H1 (cell line): ENCODE results near the gene SNX3. TPM values are rescaled to one million over a fixed set of nuclear protein-coding genes. Genes with fewer than 3 reads are reported as not detected.

ENCODE experiments used
- CTCF ChIA-PET: fragments of 300-600 bp; sonication (Branson Sonifier 250); formaldehyde crosslinking; loops from one replicate; lab custom pipeline; 2021; ENCODE audit not compliant: partially characterized antibody; lab: Charles Lee
- POLR2A ChIA-PET: fragments of 300-600 bp; sonication (Branson Sonifier 250); formaldehyde crosslinking; loops from one replicate; lab custom pipeline; 2021; ENCODE audit warnings: inconsistent platforms; ENCODE audit not compliant: partially characterized antibody; lab: Charles Lee
- DNase-seq, 2 experiments: peaks; one replicate each; pipeline versions ENCODE4 v3.0.0 to v3.0.0-alpha.2; 2010 to 2022; ENCODE audit warnings: low spot score in 2 of 2, low read depth in 1 of 2, mixed read lengths in 1 of 2
- FAIRE-seq: peaks from 2 replicates; lab custom pipeline; 2011; peaks lifted over from hg19 to GRCh38; lab: Jason Lieb, UNC
- H2AFZ ChIP-seq: 2 replicates; pipeline ENCODE4 v1.8.1; 2012; ENCODE audit warnings: low read length, inconsistent platforms
- H2AK5ac ChIP-seq: 2 replicates; pipeline ENCODE4 v1.6.1; 2013; ENCODE audit warnings: low read depth, low read length
- H2BK120ac ChIP-seq: replicated peaks from 2 replicates; pipeline ENCODE3; 2013; ENCODE audit warnings: low read depth, low read length, inconsistent platforms
- H2BK12ac ChIP-seq: 2 replicates; pipeline ENCODE4 v1.6.1; 2013; ENCODE audit warnings: low read depth, low read length
- H2BK15ac ChIP-seq: 2 replicates; pipeline ENCODE4 v1.6.1; 2013; ENCODE audit warnings: low read length
- H2BK20ac ChIP-seq: 2 replicates; pipeline ENCODE4 v1.6.1; 2013; ENCODE audit warnings: low read length
- H2BK5ac ChIP-seq: 2 replicates; pipeline ENCODE4 v1.6.1; 2013; ENCODE audit warnings: low read depth, low read length
- H3K14ac ChIP-seq: 2 replicates; pipeline ENCODE4 v1.6.1; 2013; ENCODE audit warnings: inconsistent platforms; ENCODE audit not compliant: insufficient read length
- H3K18ac ChIP-seq: 2 replicates; pipeline ENCODE4 v1.6.1; 2013; ENCODE audit warnings: low read length; ENCODE audit errors: extremely low read depth
- H3K23ac ChIP-seq: 2 replicates; pipeline ENCODE4 v1.6.1; 2013; ENCODE audit warnings: inconsistent platforms; ENCODE audit not compliant: insufficient read length
- H3K23me2 ChIP-seq: 2 replicates; pipeline ENCODE4 v1.6.1; 2013; ENCODE audit warnings: low read depth, low read length
- H3K27ac ChIP-seq: 2 replicates; pipeline ENCODE4 v1.6.1; 2011; ENCODE audit warnings: low read depth, low read length, inconsistent platforms
- H3K27me3 ChIP-seq, 4 experiments: replicated peaks in 1 of 4; 1 replicate in 1 of 4; 2 replicates in 3 of 4; pipeline versions ENCODE4 v1.6.1 to v1.8.1; 2011 to 2013; ENCODE audit warnings: low read length in 3 of 4, mild to moderate bottlenecking in 3 of 4, inconsistent platforms in 2 of 4, mixed read lengths in 2 of 4, moderate library complexity in 1 of 4; ENCODE audit not compliant: control insufficient read depth in 3 of 4, insufficient read depth in 3 of 4; ENCODE audit errors: extremely low read depth in 1 of 4
- H3K36me3 ChIP-seq, 4 experiments: 2 replicates each; pipeline versions ENCODE4 v1.6.1 to v1.8.1; 2011 to 2013; ENCODE audit warnings: mild to moderate bottlenecking in 4 of 4, low read length in 3 of 4, moderate library complexity in 2 of 4, control low read depth in 1 of 4, inconsistent platforms in 1 of 4; ENCODE audit not compliant: insufficient read depth in 4 of 4, control insufficient read depth in 2 of 4
- H3K4ac ChIP-seq: replicated peaks from 2 replicates; pipeline ENCODE3; 2013; ENCODE audit warnings: low read length, low read depth, mixed read lengths, inconsistent platforms; ENCODE audit not compliant: insufficient read length
- H3K4me1 ChIP-seq, 4 experiments: replicated peaks in 1 of 4; 1 replicate in 1 of 4; 2 replicates in 3 of 4; pipeline versions ENCODE4 v1.6.1 to v1.8.1; 2011 to 2013; ENCODE audit warnings: low read length in 3 of 4, inconsistent platforms in 2 of 4, mixed read lengths in 1 of 4; ENCODE audit not compliant: insufficient read depth in 4 of 4, control insufficient read depth in 3 of 4
- H3K4me2 ChIP-seq, 2 experiments: 2 replicates each; pipeline versions ENCODE4 v1.6.1 to v1.8.1; 2011 to 2013; ENCODE audit warnings: low read depth in 2 of 2, low read length in 2 of 2, control low read depth in 1 of 2, inconsistent platforms in 1 of 2, mild to moderate bottlenecking in 1 of 2; ENCODE audit not compliant: insufficient read depth in 1 of 2
- H3K4me3 ChIP-seq, 4 experiments: fragments of 200-600, 300-600 bp in 1 of 4; sonication (generic), shearing (Covaris generic), sonication (Bioruptor Twin) in 1 of 4; 2 replicates each; pipeline versions ENCODE4 v1.5.1 to v1.8.1; 2011 to 2016; ENCODE audit warnings: low read length in 4 of 4, low read depth in 3 of 4, control low read depth in 2 of 4, inconsistent platforms in 2 of 4, mild to moderate bottlenecking in 2 of 4, mixed read lengths in 1 of 4, moderate library complexity in 1 of 4; ENCODE audit not compliant: insufficient read depth in 2 of 4; ENCODE audit errors: extremely low read depth in 1 of 4
- H3K56ac ChIP-seq: replicated peaks from 2 replicates; pipeline ENCODE3; 2013; ENCODE audit warnings: low read depth, mild to moderate bottlenecking, mixed read lengths, low read length, inconsistent platforms; ENCODE audit not compliant: insufficient read length
- H3K79me1 ChIP-seq: 2 replicates; pipeline ENCODE4 v1.6.1; 2013; ENCODE audit warnings: low read depth, low read length, control low read depth
- H3K79me2 ChIP-seq, 2 experiments: 2 replicates each; pipeline versions ENCODE4 v1.6.1 to v1.8.1; 2012 to 2013; ENCODE audit warnings: low read length in 2 of 2, mild to moderate bottlenecking in 2 of 2, inconsistent platforms in 1 of 2; ENCODE audit not compliant: insufficient read depth in 2 of 2, control insufficient read depth in 1 of 2
- H3K9ac ChIP-seq, 4 experiments: replicated peaks in 1 of 4; 1 replicate in 1 of 4; 2 replicates in 3 of 4; pipeline versions ENCODE4 v1.6.1 to v1.8.1; 2011 to 2013; ENCODE audit warnings: low read depth in 3 of 4, low read length in 3 of 4, control low read depth in 2 of 4, mild to moderate bottlenecking in 2 of 4, moderate library complexity in 2 of 4, inconsistent platforms in 1 of 4; ENCODE audit errors: extremely low read depth in 1 of 4
- H3K9me3 ChIP-seq, 2 experiments: 2 replicates each; pipeline versions ENCODE4 v1.6.1 to v1.8.1; 2012 to 2013; ENCODE audit warnings: mild to moderate bottlenecking in 2 of 2, moderate library complexity in 2 of 2, control low read depth in 1 of 2, inconsistent platforms in 1 of 2, low read depth in 1 of 2, low read length in 1 of 2, mixed read lengths in 1 of 2; ENCODE audit not compliant: insufficient read depth in 2 of 2
- H4K20me1 ChIP-seq, 2 experiments: replicated peaks in 1 of 2; 2 replicates each; pipeline versions ENCODE3 to v1.8.1; 2011 to 2013; ENCODE audit warnings: inconsistent platforms in 2 of 2, low read length in 2 of 2, mild to moderate bottlenecking in 1 of 2; ENCODE audit not compliant: insufficient read depth in 2 of 2, control insufficient read depth in 1 of 2
- H4K5ac ChIP-seq: 2 replicates; pipeline ENCODE4 v1.6.1; 2013; ENCODE audit warnings: low read length, low read depth, mixed read lengths, inconsistent platforms; ENCODE audit not compliant: insufficient read length
- H4K8ac ChIP-seq: 2 replicates; pipeline ENCODE4 v1.8.0; 2013; ENCODE audit warnings: mild to moderate bottlenecking, moderate library complexity, low read length, inconsistent platforms; ENCODE audit not compliant: insufficient read depth; ENCODE audit errors: extremely low read depth
- H4K91ac ChIP-seq: replicated peaks from 2 replicates; pipeline ENCODE3; 2013; ENCODE audit warnings: low read length, mixed read lengths, inconsistent platforms; ENCODE audit not compliant: insufficient read length
- BRCA1 ChIP-seq: IDR thresholded peaks from 2 replicates; pipeline ENCODE4 v1.6.1; 2012; ENCODE audit warnings: low read depth, low read length, improper control_type of control experiment
- CEBPB ChIP-seq: IDR thresholded peaks from 2 replicates; pipeline ENCODE4 v1.6.1; 2012; ENCODE audit warnings: low read depth, low read length
- CREB1 ChIP-seq: IDR thresholded peaks from 2 replicates; pipeline ENCODE4 v1.6.1; 2012; ENCODE audit warnings: inconsistent platforms
- KDM4A ChIP-seq: IDR thresholded peaks from one replicate; pipeline ENCODE4 v1.7.1; 2012; ENCODE audit warnings: low read depth, mild to moderate bottlenecking, moderate library complexity, low read length, inconsistent platforms; ENCODE audit not compliant: severe bottlenecking
- TAF1 ChIP-seq: IDR thresholded peaks from 2 replicates; pipeline ENCODE4 v1.6.1; 2011; ENCODE audit warnings: mild to moderate bottlenecking, low read depth, low read length
- YY1 ChIP-seq: IDR thresholded peaks from 2 replicates; pipeline ENCODE4 v1.6.1; 2011; ENCODE audit warnings: low read depth, mild to moderate bottlenecking, low read length
- WGBS, 2 experiments: shearing (Covaris generic) in 1 of 2; methylation state at CpG; one replicate each; pipeline versions ENCODE4 v1.1.6 to v1.1.7; 2013 to 2015; ENCODE audit warnings: low lambda C conversion rate in 2 of 2, mixed read lengths in 2 of 2, inconsistent platforms in 1 of 2, low coverage in 1 of 2, missing lambda C conversion rate in 1 of 2; ENCODE audit not compliant: insufficient replicate concordance in 2 of 2, insufficient coverage in 1 of 2, insufficient read length in 1 of 2; ENCODE audit errors: extremely low coverage in 1 of 2, missing lambda C conversion rate in 1 of 2; 5-methylcytosine and 5-hydroxymethylcytosine counted together
- polyA plus RNA-seq, 7 experiments: library from polyadenylated mRNA; depleted of rRNA in 3 of 7; stranded (reverse) in 5 of 7; unstranded in 2 of 7; fragments of >200 nt in 5 of 7; fragments of 200-250 nt in 2 of 7; gene quantifications; 1 replicate in 5 of 7; 2 replicates in 1 of 7; 4 replicates in 1 of 7; pipeline versions ENCODE4 v1.2.1 to v1.2.3, GENCODE V29; 2011 to 2013; ENCODE audit warnings: missing spikeins in 2 of 7, mixed read lengths in 2 of 7
- total RNA-seq: library from RNA; stranded (reverse); fragmentation: NEBNext Ultra II Directional; extraction: Animal tissue kit (Norgen Biotek cat#: 25700); gene quantifications from 2 replicates; pipeline ENCODE4 v1.2.1, GENCODE V29; 2021

Gene SNX3
- total and polyA plus RNA-seq, 2 of the 8 experiments (the other 6 are each of a cell fraction or from before 2014, with no cell fraction given): 72.5 to 150 TPM

GRCh38 chr6:108253241-108253640 is 7.6 kb downstream of the SNX3 start:
- peaks cover 3% of the 10 kb centered on the region; the same call in 1 of the 2 replicates for H3K79me1 ChIP-seq
- H3K9me3 ChIP-seq: no peaks in the 10 kb centered on the region
- H4K20me1 ChIP-seq: no peaks in the 10 kb centered on the region
- H3K27me3 ChIP-seq: no peaks in the 10 kb centered on the region
- no peak overlapping the region for H2BK120ac ChIP-seq
- no peak overlapping the region for H3K9ac ChIP-seq
- H2BK5ac ChIP-seq: no peak overlapping the region
- H3K36me3 ChIP-seq: no peaks in the 10 kb centered on the region
- no peak overlapping the region for H3K4me3 ChIP-seq
- no peak for TF ChIP-seq YY1
- TF ChIP-seq CEBPB: no peak
- TF ChIP-seq TAF1: no peak
- no peak for TF ChIP-seq BRCA1
- no peak for TF ChIP-seq CREB1
- TF ChIP-seq KDM4A: no peak
- no peak overlapping the region for H4K8ac ChIP-seq
- H2AK5ac ChIP-seq: no peak overlapping the region
- CTCF ChIA-PET: interaction anchor here (0.7 to 5.0 kb wide), 6 partner anchors 21 to 266 kb away, joined by 3 to 52 read pairs (median 4); no protein-coding TSS in a partner anchor
- H3K56ac ChIP-seq: no peak overlapping the region
- H3K4me1 ChIP-seq: no peaks in the 10 kb centered on the region
- H3K4ac ChIP-seq: no peak overlapping the region
- H3K27ac ChIP-seq: no peak overlapping the region
- no peak overlapping the region for H3K4me2 ChIP-seq
- no peak overlapping the region for H4K5ac ChIP-seq
- FAIRE-seq (no peak), DNase-seq (no peak)
- no peak overlapping the region for H4K91ac ChIP-seq
- no peak overlapping the region for H2AFZ ChIP-seq
- H2BK12ac ChIP-seq: no peak overlapping the region
- WGBS, 2 experiments: 91% methylated on average over 1 of the region's 1 CpG; no CpG with 5 or more reads in 1 of the 2 experiments
- H3K23ac ChIP-seq: no peak overlapping the region
- H3K79me2 ChIP-seq: peaks cover 0 to 33% of the 10 kb centered on the region in 2 experiments; a peak in 2 of 4 replicates
- H3K23me2 ChIP-seq: no peaks in the 10 kb centered on the region
- no peak overlapping the region for H3K14ac ChIP-seq
- no peak overlapping the region for H3K18ac ChIP-seq
- no peak overlapping the region for H2BK15ac ChIP-seq
- no peak overlapping the region for H2BK20ac ChIP-seq
- POLR2A ChIA-PET: interaction anchor here (0.7 kb wide), 1 partner anchor 280 kb away, joined by 3 read pairs; no protein-coding TSS in a partner anchor
